GM12878 (cell line): ENCODE measurements around the gene RTN4R. TPM values are rescaled to one million over a fixed set of nuclear protein-coding genes. Genes with fewer than 3 reads are reported as not detected.
A peak's percentile ranks its signal among the peaks of the same experiment; 100 is the strongest.

Experiments used
- ATAC-seq: fragments of 200-7000 bp; cut with Tn5 transposase; 3 replicates; pipeline ENCODE4 v1.9.1; 2020; ENCODE audit warnings: mild to moderate bottlenecking, moderate library complexity
- BruUV-seq: library from RNA; stranded (reverse); fragments of 400-500 nt; replicated peaks from 2 replicates; lab custom pipeline; 2021; lab: Mats Ljungman, UMichigan
- CTCF ChIA-PET: fragments of 300-600 bp; sonication (Branson Sonifier 250); formaldehyde crosslinking; extraction: SDS; loops from one replicate; lab custom pipeline; 2021; ENCODE audit warnings: inconsistent platforms; lab: Yijun Ruan, JAX
- POLR2A ChIA-PET: fragments of 350-600 bp; formaldehyde crosslinking; extraction: SDS; loops from one replicate; lab custom pipeline; 2021; ENCODE audit warnings: inconsistent platforms; lab: Charles Lee
- RAD21 ChIA-PET: fragments of 300-600 bp; sonication (Branson Sonifier 250); formaldehyde crosslinking; loops from one replicate; lab custom pipeline; 2023; ENCODE audit warnings: antibody characterized with exemption; ENCODE audit not compliant: unreplicated experiment; lab: Charles Lee
- SMC1A ChIA-PET: fragments of 300-600 bp; sonication (Branson Sonifier 250); formaldehyde crosslinking; loops from one replicate; lab custom pipeline; 2023; ENCODE audit not compliant: unreplicated experiment, uncharacterized antibody; lab: Charles Lee
- DNase-seq: peaks from one replicate; pipeline ENCODE4 v3.0.0-alpha.2; 2011; ENCODE audit warnings: low read depth, low spot score
- FAIRE-seq: peaks from 3 replicates; lab custom pipeline; 2011; peaks lifted over from hg19 to GRCh38; lab: Jason Lieb, UNC
- H2AFZ ChIP-seq: 2 replicates; pipeline ENCODE4 v1.6.0; 2011; ENCODE audit warnings: low read depth, low read length, control low read depth; ENCODE audit not compliant: control insufficient read depth
- H3K27ac ChIP-seq: 2 replicates; pipeline ENCODE4 v1.5.1; 2011; ENCODE audit warnings: control low read depth; ENCODE audit not compliant: control insufficient read depth, insufficient read depth
- H3K27me3 ChIP-seq, 2 experiments: replicated peaks in 1 of 2; 2 replicates each; pipeline versions ENCODE4 v1.6.0 to v1.6.1; 2011; ENCODE audit warnings: low read length in 1 of 2; ENCODE audit not compliant: control insufficient read depth in 2 of 2, insufficient read depth in 2 of 2
- H3K36me3 ChIP-seq, 2 experiments: 2 replicates each; pipeline ENCODE4 v1.5.1; 2011; ENCODE audit warnings: low read length in 1 of 2; ENCODE audit not compliant: control insufficient read depth in 2 of 2, insufficient read depth in 2 of 2
- H3K4me1 ChIP-seq: 2 replicates; pipeline ENCODE4 v1.6.1; 2011; ENCODE audit warnings: mild to moderate bottlenecking, low read length, moderate library complexity, mixed read lengths; ENCODE audit not compliant: control insufficient read depth, insufficient read depth
- H3K4me2 ChIP-seq: 2 replicates; pipeline ENCODE4 v1.6.0; 2011; ENCODE audit warnings: control low read depth; ENCODE audit not compliant: control insufficient read depth, insufficient read depth
- H3K4me3 ChIP-seq: fragments of 200-600 bp; sonication (generic); 2 replicates; pipeline ENCODE4 v1.5.1; 2016
- H3K79me2 ChIP-seq: 2 replicates; pipeline ENCODE4 v1.6.0; 2011; ENCODE audit warnings: low read length; ENCODE audit not compliant: control insufficient read depth, insufficient read depth
- H3K9ac ChIP-seq: 2 replicates; pipeline ENCODE4 v1.8.0; 2011; ENCODE audit warnings: low read length, control low read depth, mixed read lengths; ENCODE audit not compliant: control insufficient read depth, insufficient read depth
- H3K9me3 ChIP-seq: replicated peaks from 3 replicates; pipeline ENCODE4 v1.5.1; 2011; ENCODE audit warnings: mild to moderate bottlenecking, low read length; ENCODE audit not compliant: control insufficient read depth, insufficient read depth
- H4K20me1 ChIP-seq: 2 replicates; pipeline ENCODE4 v1.6.0; 2011; ENCODE audit not compliant: control insufficient read depth, insufficient read depth
- ATF3 ChIP-seq: IDR thresholded peaks from 2 replicates; pipeline ENCODE4 v1.6.1; 2011; ENCODE audit warnings: low read depth, mild to moderate bottlenecking, low read length, moderate library complexity, borderline replicate concordance; ENCODE audit errors: extremely low read depth
- BACH1 ChIP-seq: fragments of 450-650 bp; IDR thresholded peaks from 2 replicates; pipeline ENCODE4 v1.6.1; 2017; ENCODE audit warnings: mild to moderate bottlenecking, borderline replicate concordance
- CHD1 ChIP-seq: IDR thresholded peaks from 2 replicates; pipeline ENCODE4 v1.6.1; 2012; ENCODE audit warnings: low read depth, low read length, improper control_type of control experiment
- CREB1 ChIP-seq: IDR thresholded peaks from 2 replicates; pipeline ENCODE4 v1.6.1; 2012; ENCODE audit warnings: low read depth, mild to moderate bottlenecking, inconsistent platforms
- E2F4 ChIP-seq: IDR thresholded peaks from 2 replicates; pipeline ENCODE4 v1.6.1; 2012; ENCODE audit warnings: low read depth, low read length, improper control_type of control experiment
- EED ChIP-seq: sonication (generic); IDR thresholded peaks from 2 replicates; pipeline ENCODE4 v1.6.1; 2016; ENCODE audit warnings: antibody characterized with exemption, low read depth
- FOXM1 ChIP-seq: IDR thresholded peaks from 2 replicates; pipeline ENCODE4 v1.6.1; 2012; ENCODE audit warnings: low read depth, mild to moderate bottlenecking, inconsistent platforms, low read length, moderate library complexity
- GATAD2B ChIP-seq: fragments of 450-650 bp; conservative IDR thresholded peaks from 2 replicates; pipeline ENCODE4 v1.6.1; 2017; ENCODE audit warnings: low read depth, mild to moderate bottlenecking, moderate library complexity
- RB1 ChIP-seq: fragments of 450-650 bp; formaldehyde crosslinking; IDR thresholded peaks from 2 replicates; pipeline ENCODE4 v1.6.1; 2017; ENCODE audit warnings: mild to moderate bottlenecking, borderline replicate concordance
- REST ChIP-seq: IDR thresholded peaks from 2 replicates; pipeline ENCODE4 v1.6.1; 2012; ENCODE audit warnings: mild to moderate bottlenecking, low read depth, low read length
- TARDBP ChIP-seq: IDR thresholded peaks from 2 replicates; pipeline ENCODE4 v1.6.1; 2016; ENCODE audit warnings: borderline replicate concordance
- ZBED1 ChIP-seq: IDR thresholded peaks from 2 replicates; pipeline ENCODE4 v1.6.1; 2016; ENCODE audit warnings: borderline replicate concordance
- ZZZ3 ChIP-seq: IDR thresholded peaks from 2 replicates; pipeline ENCODE4 v1.6.1; 2011; ENCODE audit warnings: low read depth; ENCODE audit not compliant: control insufficient read depth, insufficient read length
- WGBS: methylation state at CpG from one replicate; pipeline ENCODE4 v1.1.6; 2016; ENCODE audit warnings: low lambda C conversion rate; ENCODE audit not compliant: insufficient replicate concordance, insufficient coverage; ENCODE audit errors: missing lambda C conversion rate; 5-methylcytosine and 5-hydroxymethylcytosine counted together
- in situ Hi-C: fragments of 300-500 bp; cut with MboI; formaldehyde crosslinking; loops from 9 replicates; pipeline ENCODE4 v1.14.3; 2018; ENCODE audit warnings: mixed read lengths
- intact Hi-C: fragments of 100-400 bp; cut with micrococcal nuclease; formaldehyde crosslinking; loops from one replicate; pipeline ENCODE4 v1.14.2; 2022; ENCODE audit not compliant: unreplicated experiment
- polyA plus RNA-seq, 11 experiments: library from polyadenylated mRNA; depleted of rRNA in 4 of 11; unstranded in 6 of 11; stranded (reverse) in 5 of 11; fragments of >200 nt; fragmentation: Nextera tagmentation in 4 of 11; fragmentation: Illumina TruSeq in 1 of 11; extraction: Ambion mirVana in 4 of 11; extraction: Trizol in 1 of 11; gene quantifications; 1 replicate in 1 of 11; 2 replicates in 10 of 11; pipeline versions ENCODE4 v1.2.1 to v1.2.3, GENCODE V29; 2011 to 2016; ENCODE audit warnings: inconsistent platforms in 2 of 11, missing spikeins in 2 of 11, low read depth in 1 of 11
- total RNA-seq, 4 experiments: library from RNA; depleted of rRNA in 3 of 4; stranded (reverse); fragments of >200 nt in 3 of 4; fragmentation: Illumina TruSeq in 1 of 4; extraction: Trizol in 1 of 4; gene quantifications; 2 replicates each; pipeline versions ENCODE4 v1.2.1 to v1.2.3, GENCODE V29; 2013 to 2021
- TF ChIP-seq, protein P1 (sequence below): fragments of 150-350 bp; IDR thresholded peaks from 2 replicates; pipeline ENCODE4 v1.6.1; 2014; ENCODE audit warnings: mild to moderate bottlenecking, low read depth, low read length

RTN4R gene
- total and polyA plus RNA-seq, 10 of the 15 experiments (the other 5 are each of a cell fraction or from before 2014, with no cell fraction given), result 0.03 to 1.0 (median 0.60) TPM; not detected in 2

GRCh38 chr22:20207277-20208025 is 60.7 kb downstream of the RTN4R start:
- TF ChIP-seq, protein P1, sequence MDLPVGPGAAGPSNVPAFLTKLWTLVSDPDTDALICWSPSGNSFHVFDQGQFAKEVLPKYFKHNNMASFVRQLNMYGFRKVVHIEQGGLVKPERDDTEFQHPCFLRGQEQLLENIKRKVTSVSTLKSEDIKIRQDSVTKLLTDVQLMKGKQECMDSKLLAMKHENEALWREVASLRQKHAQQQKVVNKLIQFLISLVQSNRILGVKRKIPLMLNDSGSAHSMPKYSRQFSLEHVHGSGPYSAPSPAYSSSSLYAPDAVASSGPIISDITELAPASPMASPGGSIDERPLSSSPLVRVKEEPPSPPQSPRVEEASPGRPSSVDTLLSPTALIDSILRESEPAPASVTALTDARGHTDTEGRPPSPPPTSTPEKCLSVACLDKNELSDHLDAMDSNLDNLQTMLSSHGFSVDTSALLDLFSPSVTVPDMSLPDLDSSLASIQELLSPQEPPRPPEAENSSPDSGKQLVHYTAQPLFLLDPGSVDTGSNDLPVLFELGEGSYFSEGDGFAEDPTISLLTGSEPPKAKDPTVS, result no peak
- TF ChIP-seq ZZZ3 (no peak), EED (no peak), REST (no peak), BACH1 (no peak), RB1 (no peak), FOXM1 (no peak), E2F4 (no peak), GATAD2B (no peak), ATF3 (no peak), ZBED1 (no peak), CREB1 (no peak), CHD1 (no peak), TARDBP (no peak)
- whole genome bisulfite sequencing, result 70% methylated on average over 11 of the region's 11 CpGs
- ChIA-PET POLR2A (no interaction called here), SMC1A (interaction anchor here (1.8 kb wide), 1 partner anchor 10 kb away, joined by 4 read pairs; no protein-coding TSS in a partner anchor), CTCF (interaction anchor here (1.0 kb wide), 1 partner anchor 50 kb away, joined by 3 read pairs; no protein-coding TSS in a partner anchor), RAD21 (no interaction called here)
- peak overlapping the region; percentile 82 for H3K4me3 ChIP-seq
- H4K20me1 ChIP-seq, result no peaks in the 10 kb centered on the region
- ATAC-seq (no peak), FAIRE-seq (no peak), DNase-seq (no peak)
- no peaks in the 10 kb centered on the region for H3K36me3 ChIP-seq
- intact Hi-C loops, result no loop called here
- peaks cover 5% of the 10 kb centered on the region for H3K4me1 ChIP-seq
- H3K9ac ChIP-seq, result peak overlapping the region; percentile 93
- H3K27me3 ChIP-seq, result no peaks in the 10 kb centered on the region
- in situ Hi-C loops, result no loop called here
- peaks cover 6% of the 10 kb centered on the region for H3K79me2 ChIP-seq
- H3K27ac ChIP-seq, result no peak overlapping the region
- H2AFZ ChIP-seq, result no peak overlapping the region
- peak overlapping the region; percentile 86 for H3K4me2 ChIP-seq
- no TSS peak for BruUV-seq
- no peaks in the 10 kb centered on the region for H3K9me3 ChIP-seq
